HCT116 (cell line): ENCODE data around the gene GYPC. TPM values are rescaled to one million over a fixed set of nuclear protein-coding genes. Genes with fewer than 3 reads are reported as not detected.

Source experiments
- ATAC-seq: fragments of 200-7000 bp; cut with Tn5 transposase; 2 replicates; pipeline ENCODE4 v1.9.1; 2020; ENCODE audit warnings: mild to moderate bottlenecking, moderate library complexity
- BruUV-seq: library from RNA; stranded (reverse); fragments of 400-500 nt; replicated peaks from 2 replicates; lab custom pipeline; 2021; lab: Mats Ljungman, UMichigan
- CTCF ChIA-PET: fragments of 300-600 bp; sonication (Branson Sonifier 250); formaldehyde crosslinking; loops from one replicate; lab custom pipeline; 2021; ENCODE audit warnings: antibody characterized with exemption; lab: Charles Lee
- POLR2A ChIA-PET: fragments of 300-600, 350-600 bp; sonication (Branson Sonifier 250); formaldehyde crosslinking; loops from one replicate; lab custom pipeline; 2021; ENCODE audit warnings: antibody characterized with exemption; lab: Charles Lee
- RAD21 ChIA-PET, 2 experiments: fragments of 300-600 bp; sonication (Branson Sonifier 250); formaldehyde crosslinking; loops; one replicate each; lab custom pipeline; 2023; ENCODE audit warnings: low total read pairs in 2 of 2; ENCODE audit not compliant: uncharacterized antibody in 2 of 2, unreplicated experiment in 2 of 2, low non-redundant PET in 1 of 2; lab: Charles Lee
- DNase-seq: peaks from one replicate; pipeline ENCODE4 v3.0.0-alpha.2; 2010; ENCODE audit warnings: low read depth, low spot score
- H2AFZ ChIP-seq: fragments of 200-600 bp; shearing (Covaris generic), sonication (generic); 2 replicates; pipeline ENCODE4 v1.6.1; 2017; ENCODE audit warnings: low read depth, mixed run types, mixed read lengths, antibody characterized with exemption, low read length; ENCODE audit not compliant: poor library complexity, severe bottlenecking
- H3K27ac ChIP-seq: 2 replicates; pipeline ENCODE4 v1.5.1; 2012; ENCODE audit warnings: low read depth, low read length
- H3K27me3 ChIP-seq: fragments of 200-600 bp; sonication (generic); 2 replicates; pipeline ENCODE4 v1.6.1; 2016; ENCODE audit warnings: mixed run types, low read length, mixed read lengths; ENCODE audit not compliant: insufficient read depth
- H3K36me3 ChIP-seq, 2 experiments: fragments of 200-500 bp in 1 of 2; fragments of 200-600 bp in 1 of 2; sonication (Bioruptor generic) in 1 of 2; sonication (generic) in 1 of 2; 2 replicates each; pipeline versions ENCODE4 v1.5.1 to v1.6.1; 2014 to 2016; ENCODE audit warnings: low read length in 2 of 2, inconsistent platforms in 1 of 2, mixed read lengths in 1 of 2, mixed run types in 1 of 2; ENCODE audit not compliant: insufficient read depth in 2 of 2, control insufficient read depth in 1 of 2
- H3K4me1 ChIP-seq, 2 experiments: fragments of 200-600 bp in 1 of 2; sonication (generic) in 1 of 2; 2 replicates each; pipeline versions ENCODE4 v1.5.1 to v1.6.1; 2012 to 2017; ENCODE audit warnings: low read length in 2 of 2, inconsistent platforms in 1 of 2, mild to moderate bottlenecking in 1 of 2, mixed read lengths in 1 of 2, mixed run types in 1 of 2, moderate library complexity in 1 of 2; ENCODE audit not compliant: insufficient read depth in 2 of 2, control insufficient read depth in 1 of 2
- H3K4me2 ChIP-seq: fragments of 200-600 bp; sonication (generic); 2 replicates; pipeline ENCODE4 v1.6.1; 2017; ENCODE audit warnings: mixed run types, low read length, mixed read lengths
- H3K4me3 ChIP-seq, 2 experiments: fragments of 200-600 bp in 1 of 2; sonication (generic) in 1 of 2; replicated peaks in 1 of 2; 2 replicates each; pipeline ENCODE4 v1.5.1; 2011 to 2016; ENCODE audit warnings: low read length in 2 of 2, control low read depth in 1 of 2, low read depth in 1 of 2, mild to moderate bottlenecking in 1 of 2, mixed read lengths in 1 of 2, mixed run types in 1 of 2
- H3K79me2 ChIP-seq: fragments of 200-600 bp; sonication (generic); 2 replicates; pipeline ENCODE4 v1.6.1; 2017; ENCODE audit warnings: mild to moderate bottlenecking, mixed run types, low read length, moderate library complexity, mixed read lengths; ENCODE audit not compliant: insufficient read depth
- H3K9ac ChIP-seq: fragments of 200-600 bp; sonication (generic); 2 replicates; pipeline ENCODE4 v1.6.1; 2016; ENCODE audit warnings: low read length, mixed read lengths
- H3K9me2 ChIP-seq: fragments of 200-600 bp; sonication (generic), shearing (Covaris generic); 2 replicates; pipeline ENCODE4 v1.6.1; 2017; ENCODE audit warnings: mixed run types, mild to moderate bottlenecking, moderate library complexity; ENCODE audit not compliant: insufficient read depth
- H3K9me3 ChIP-seq, 2 experiments: fragments of 200-500 bp in 1 of 2; fragments of 200-600 bp in 1 of 2; sonication (Bioruptor generic) in 1 of 2; sonication (generic) in 1 of 2; 2 replicates each; pipeline ENCODE4 v1.6.1; 2014 to 2017; ENCODE audit warnings: low read length in 2 of 2, mixed read lengths in 2 of 2, inconsistent platforms in 1 of 2, low read depth in 1 of 2, mild to moderate bottlenecking in 1 of 2, mixed run types in 1 of 2, moderate library complexity in 1 of 2; ENCODE audit not compliant: control insufficient read depth in 1 of 2, insufficient read depth in 1 of 2
- H4K20me1 ChIP-seq: fragments of 200-600 bp; sonication (generic), shearing (Covaris generic); 2 replicates; pipeline ENCODE4 v1.6.1; 2017; ENCODE audit warnings: mixed run types, mild to moderate bottlenecking, moderate library complexity; ENCODE audit not compliant: insufficient read depth
- CEBPB ChIP-seq: IDR thresholded peaks from 2 replicates; pipeline ENCODE4 v1.6.1; 2012; ENCODE audit warnings: low read depth
- CTCF ChIP-seq, 3 experiments: fragments of 200-600 bp in 1 of 3; sonication (generic) in 1 of 3; IDR thresholded peaks in 2 of 3; conservative IDR thresholded peaks in 1 of 3; 2 replicates each; pipeline ENCODE4 v1.5.1; 2012 to 2017; ENCODE audit warnings: low read depth in 2 of 3, low read length in 2 of 3, antibody characterized with exemption in 1 of 3, borderline replicate concordance in 1 of 3, control low read depth in 1 of 3, mild to moderate bottlenecking in 1 of 3, mixed read lengths in 1 of 3, mixed run types in 1 of 3, moderate library complexity in 1 of 3; ENCODE audit not compliant: insufficient read depth in 1 of 3
- EGR1 ChIP-seq: IDR thresholded peaks from 2 replicates; pipeline ENCODE4 v1.6.1; 2012; ENCODE audit warnings: low read depth
- ELF1 ChIP-seq: IDR thresholded peaks from 2 replicates; pipeline ENCODE4 v1.6.1; 2012; ENCODE audit warnings: low read depth, borderline replicate concordance
- EZH2 ChIP-seq: fragments of 200-600 bp; sonication (generic); IDR thresholded peaks from 2 replicates; pipeline ENCODE4 v1.6.1; 2017; ENCODE audit warnings: antibody characterized with exemption, mixed run types
- MAX ChIP-seq: IDR thresholded peaks from 2 replicates; pipeline ENCODE4 v1.6.1; 2012
- POLR2A ChIP-seq: IDR thresholded peaks from 2 replicates; pipeline ENCODE4 v1.7.0; 2011; ENCODE audit warnings: borderline replicate concordance; ENCODE audit not compliant: insufficient read depth, insufficient read length; ENCODE audit errors: extremely low read depth
- POLR2AphosphoS5 ChIP-seq: IDR thresholded peaks from 2 replicates; pipeline ENCODE4 v1.6.1; 2011; ENCODE audit warnings: mild to moderate bottlenecking, low read depth, low read length, moderate library complexity
- RAD21 ChIP-seq: IDR thresholded peaks from 2 replicates; pipeline ENCODE4 v1.6.1; 2012; ENCODE audit warnings: low read depth, mild to moderate bottlenecking
- SP1 ChIP-seq: IDR thresholded peaks from 2 replicates; pipeline ENCODE4 v1.6.1; 2012; ENCODE audit warnings: low read depth
- SRF ChIP-seq: IDR thresholded peaks from 2 replicates; pipeline ENCODE4 v1.6.1; 2012; ENCODE audit warnings: low read depth
- TCF7L2 ChIP-seq: IDR thresholded peaks from 2 replicates; pipeline ENCODE4 v1.7.0; 2011; ENCODE audit warnings: borderline replicate concordance, inconsistent platforms; ENCODE audit not compliant: insufficient read depth, insufficient read length; ENCODE audit errors: extremely low read depth
- ZNF274 ChIP-seq: fragments of 200-500 bp; sonication (Bioruptor generic); IDR thresholded peaks from 2 replicates; pipeline ENCODE4 v1.6.1; 2014; ENCODE audit warnings: mild to moderate bottlenecking, low read depth, low read length, inconsistent platforms
- intact Hi-C: fragments of 100-400 bp; cut with micrococcal nuclease; formaldehyde crosslinking; loops from 2 replicates; pipeline ENCODE4 v1.10.0; 2022
- total RNA-seq: library from RNA; stranded (reverse); gene quantifications from one replicate; pipeline ENCODE4 v1.2.1, GENCODE V29; 2021; ENCODE audit not compliant: unreplicated experiment

The GYPC gene
- total RNA-seq, 1 experiment from 2014 or later, result 0.66 TPM

DNA sequence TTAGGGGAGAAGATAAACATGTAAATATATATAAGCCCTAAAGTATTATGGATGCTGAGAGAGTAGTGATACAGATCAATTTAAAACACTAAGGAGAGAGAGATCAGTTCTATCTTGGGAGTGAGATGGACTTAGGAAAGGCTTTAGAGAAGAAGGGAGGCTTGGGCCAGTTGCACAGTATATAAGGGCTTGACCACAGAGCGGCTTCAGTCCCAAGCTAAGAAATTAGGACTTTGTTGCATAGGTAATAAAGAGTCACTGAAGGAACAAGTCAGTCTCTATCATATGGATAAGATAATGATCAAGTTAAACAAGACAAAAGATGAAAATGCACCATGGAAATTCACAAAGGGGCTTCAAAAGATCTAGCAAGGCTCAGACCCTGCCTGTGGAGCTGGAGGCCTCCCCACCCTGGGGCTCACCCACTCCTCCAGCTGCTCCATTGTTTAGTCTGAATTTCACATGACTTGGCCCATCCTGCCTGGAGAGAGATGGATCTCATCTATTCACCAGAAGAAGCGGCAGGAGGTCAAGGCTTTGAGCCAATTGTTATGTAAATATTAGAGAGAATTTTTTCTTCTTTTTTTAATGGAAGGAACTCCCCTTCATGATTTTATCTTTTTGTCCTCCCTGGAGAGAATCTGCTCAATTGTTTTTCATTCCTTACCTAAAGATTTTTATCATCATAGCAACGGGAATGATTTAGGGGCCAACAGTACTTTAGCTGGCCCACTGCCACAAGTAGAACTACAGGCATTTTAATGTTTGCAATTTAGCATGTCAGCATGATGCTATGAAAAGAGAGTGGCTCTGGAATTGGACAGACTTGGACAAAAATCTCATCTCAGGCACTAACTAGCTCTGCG is 44.0 kb downstream of the GYPC start:
- ATAC-seq (no peak), DNase-seq (no peak)
- no peaks in the 10 kb centered on the region for H3K4me1 ChIP-seq
- H4K20me1 ChIP-seq, result no peaks in the 10 kb centered on the region
- H3K9ac ChIP-seq, result no peak overlapping the region
- peaks cover 21% of the 10 kb centered on the region for H3K27me3 ChIP-seq
- POLR2A ChIA-PET, result no interaction called here
- no peaks in the 10 kb centered on the region for H3K36me3 ChIP-seq
- no peak overlapping the region for H3K27ac ChIP-seq
- H3K4me2 ChIP-seq, result no peak overlapping the region
- no peak overlapping the region for H3K4me3 ChIP-seq
- H3K9me3 ChIP-seq, result no peaks in the 10 kb centered on the region
- no peaks in the 10 kb centered on the region for H3K79me2 ChIP-seq
- no peak overlapping the region for H2AFZ ChIP-seq
- CTCF ChIA-PET, result no interaction called here
- intact Hi-C loops, result no loop called here
- TF ChIP-seq CTCF (IDR thresholded peaks at IDR 0.05 in 2 of 3, conservative IDR thresholded peaks at IDR 0.05 in 1 of 3; ENCODE audit: borderline replicate concordance in 1 of 3, insufficient read depth in 1 of 3, low read depth in 2 of 3, low read length in 2 of 3) (no peak), CEBPB (no peak), SP1 (no peak), RAD21 (no peak), MAX (no peak), POLR2AphosphoS5 (no peak), POLR2A (no peak), EGR1 (no peak), EZH2 (no peak), SRF (no peak), ZNF274 (no peak), ELF1 (no peak), TCF7L2 (no peak)
- TF ChIP-seq, all 23 proteins: peak for 0
- no peaks in the 10 kb centered on the region for H3K9me2 ChIP-seq
- RAD21 ChIA-PET, result no interaction called here
- BruUV-seq, result no TSS peak
